Vagina (tissue), 2 donors: Measurements from ENCODE around the gene GPR162.

ENCODE experiments used
- CTCF ChIP-seq, 3 experiments: fragments of 450-650 bp in 2 of 3; fragments of 200-600 bp in 1 of 3; sonication (generic) in 1 of 3; IDR thresholded peaks; one replicate each; pipeline ENCODE4 v1.5.1; 2017 to 2019; ENCODE audit warnings: antibody characterized with exemption in 3 of 3, mild to moderate bottlenecking in 2 of 3, moderate library complexity in 2 of 3
- POLR2A ChIP-seq, 2 donors: fragments of 450-650 bp; IDR thresholded peaks; one replicate each; pipeline ENCODE4 v1.6.1; 2017; ENCODE audit warnings: antibody characterized with exemption in 2 of 2, mild to moderate bottlenecking in 2 of 2, moderate library complexity in 2 of 2
- POLR2AphosphoS5 ChIP-seq, 2 donors: sonication (generic); formaldehyde crosslinking; IDR thresholded peaks; one replicate each; pipeline ENCODE4 v1.9.0; 2017; ENCODE audit warnings: antibody characterized with exemption in 2 of 2, mild to moderate bottlenecking in 2 of 2, low read depth in 1 of 2; ENCODE audit not compliant: insufficient read depth in 1 of 2

GRCh38 chr12:6786416-6787094, 35.1 kb upstream of the GPR162 start:
- TF ChIP-seq POLR2A (IDR thresholded peaks at IDR 0.05) (no peak), CTCF (IDR thresholded peaks at IDR 0.05) (no peak), POLR2AphosphoS5 (IDR thresholded peaks at IDR 0.05; ENCODE audit: insufficient read depth in 1 of 2, low read depth in 1 of 2) (no peak)
